ENCODE results near the gene SEC24C.
"Not testable (repeated sequence)": the region's sequence is repeated elsewhere in the genome, so short reads cannot be mapped to it uniquely, and the experiment has no call there.

SEC24C gene, protein sequence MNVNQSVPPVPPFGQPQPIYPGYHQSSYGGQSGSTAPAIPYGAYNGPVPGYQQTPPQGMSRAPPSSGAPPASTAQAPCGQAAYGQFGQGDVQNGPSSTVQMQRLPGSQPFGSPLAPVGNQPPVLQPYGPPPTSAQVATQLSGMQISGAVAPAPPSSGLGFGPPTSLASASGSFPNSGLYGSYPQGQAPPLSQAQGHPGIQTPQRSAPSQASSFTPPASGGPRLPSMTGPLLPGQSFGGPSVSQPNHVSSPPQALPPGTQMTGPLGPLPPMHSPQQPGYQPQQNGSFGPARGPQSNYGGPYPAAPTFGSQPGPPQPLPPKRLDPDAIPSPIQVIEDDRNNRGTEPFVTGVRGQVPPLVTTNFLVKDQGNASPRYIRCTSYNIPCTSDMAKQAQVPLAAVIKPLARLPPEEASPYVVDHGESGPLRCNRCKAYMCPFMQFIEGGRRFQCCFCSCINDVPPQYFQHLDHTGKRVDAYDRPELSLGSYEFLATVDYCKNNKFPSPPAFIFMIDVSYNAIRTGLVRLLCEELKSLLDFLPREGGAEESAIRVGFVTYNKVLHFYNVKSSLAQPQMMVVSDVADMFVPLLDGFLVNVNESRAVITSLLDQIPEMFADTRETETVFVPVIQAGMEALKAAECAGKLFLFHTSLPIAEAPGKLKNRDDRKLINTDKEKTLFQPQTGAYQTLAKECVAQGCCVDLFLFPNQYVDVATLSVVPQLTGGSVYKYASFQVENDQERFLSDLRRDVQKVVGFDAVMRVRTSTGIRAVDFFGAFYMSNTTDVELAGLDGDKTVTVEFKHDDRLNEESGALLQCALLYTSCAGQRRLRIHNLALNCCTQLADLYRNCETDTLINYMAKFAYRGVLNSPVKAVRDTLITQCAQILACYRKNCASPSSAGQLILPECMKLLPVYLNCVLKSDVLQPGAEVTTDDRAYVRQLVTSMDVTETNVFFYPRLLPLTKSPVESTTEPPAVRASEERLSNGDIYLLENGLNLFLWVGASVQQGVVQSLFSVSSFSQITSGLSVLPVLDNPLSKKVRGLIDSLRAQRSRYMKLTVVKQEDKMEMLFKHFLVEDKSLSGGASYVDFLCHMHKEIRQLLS

GRCh38 chr10:73743905-73744663 lies at the start of gene SEC24C:
SEC24C (plus strand) TSS chr10:73744372; CDS start chr10:73746833, 2,461 bp downstream.
- DNase-seq (ENCODE audit: low read depth in 2 of 2): peak; percentile 85 to 92

DNA sequence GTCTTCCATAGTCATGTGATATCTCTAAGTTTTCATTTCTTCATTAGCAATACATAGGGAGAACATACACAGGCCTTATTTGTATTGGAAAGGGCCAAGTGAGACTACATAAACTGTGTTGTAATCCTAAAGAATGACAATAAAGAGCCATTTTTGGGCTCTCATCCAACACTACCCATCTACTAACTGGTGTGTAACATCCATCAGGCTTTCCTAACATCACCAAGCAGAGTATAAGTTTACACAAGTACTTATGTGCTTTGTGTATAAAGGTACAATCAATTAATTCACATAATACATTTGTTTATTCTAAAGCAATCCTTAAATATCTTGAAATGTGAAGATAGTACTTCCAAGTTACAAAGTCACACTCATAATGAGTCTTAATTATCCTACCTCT lies 48.9 kb upstream of the SEC24C start:
- not testable (repeated sequence) for DNase-seq (ENCODE audit: low read depth in 2 of 2)

- DNase-seq (ENCODE audit: low read depth in 2 of 2): not testable (repeated sequence)
Observed at GRCh38 chr10:73697675-73698159, 46.5 kb upstream of the SEC24C start, which contains the start of gene AGAP5. AGAP5 (minus strand) TSS chr10:73698109; CDS start chr10:73697755, 354 bp downstream.

DNA sequence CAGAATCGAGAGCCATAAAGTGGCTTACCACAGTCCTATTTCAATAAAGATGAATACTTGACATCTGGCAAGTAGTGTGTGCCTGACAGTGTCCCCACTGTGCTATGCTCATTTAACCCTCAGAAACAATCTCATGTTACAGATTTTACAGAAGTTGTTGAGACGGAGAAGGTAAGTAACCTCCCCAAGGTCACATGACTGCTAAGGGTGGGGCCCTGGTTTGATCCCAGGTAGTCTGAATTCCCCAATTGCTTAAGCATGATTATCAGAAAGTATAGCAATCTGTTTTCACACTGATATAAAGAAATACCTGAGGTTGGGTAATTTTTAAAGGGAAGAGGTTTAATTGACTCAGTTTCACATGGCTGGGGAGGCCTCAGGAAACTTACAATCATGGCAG lies 45.4 kb upstream of the SEC24C start:
- not testable (repeated sequence) for DNase-seq (ENCODE audit: low read depth in 2 of 2)

GRCh38 chr10:73703924-73704323 lies 40.2 kb upstream of the SEC24C start:
- not testable (repeated sequence) for DNase-seq (ENCODE audit: low read depth in 2 of 2)

DNA sequence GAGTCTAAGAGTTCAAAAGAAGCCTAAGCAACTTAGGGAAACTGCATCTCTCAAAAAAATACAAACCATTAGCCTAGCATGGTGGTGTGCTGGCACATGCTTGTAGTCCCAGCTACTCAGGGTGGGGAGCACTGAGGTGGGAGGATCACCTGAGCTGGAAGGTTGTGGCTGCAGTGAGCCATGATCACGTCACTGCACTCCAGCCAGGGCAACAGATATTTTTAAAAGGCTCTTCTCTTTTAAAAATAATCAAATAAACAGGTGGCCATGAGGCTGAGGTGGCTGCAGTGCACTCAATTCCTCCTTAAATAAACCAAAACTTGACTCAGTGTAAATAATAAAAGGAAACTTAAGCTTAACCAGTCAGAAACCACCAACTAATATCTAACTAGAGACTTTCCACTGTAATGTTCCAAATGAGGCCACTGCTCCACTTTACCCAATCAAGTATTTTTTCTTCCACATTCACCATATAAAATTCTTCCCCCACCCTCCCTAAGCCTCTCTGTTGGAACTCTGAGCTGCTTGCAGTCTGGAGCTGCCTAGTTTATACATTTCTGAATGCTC lies 38.6 kb upstream of the SEC24C start:
- not testable (repeated sequence) for DNase-seq (ENCODE audit: low read depth in 2 of 2)

- not testable (repeated sequence) for DNase-seq (ENCODE audit: low read depth in 2 of 2)
Observed at GRCh38 chr10:73706488-73706887, 37.7 kb upstream of the SEC24C start.

DNA sequence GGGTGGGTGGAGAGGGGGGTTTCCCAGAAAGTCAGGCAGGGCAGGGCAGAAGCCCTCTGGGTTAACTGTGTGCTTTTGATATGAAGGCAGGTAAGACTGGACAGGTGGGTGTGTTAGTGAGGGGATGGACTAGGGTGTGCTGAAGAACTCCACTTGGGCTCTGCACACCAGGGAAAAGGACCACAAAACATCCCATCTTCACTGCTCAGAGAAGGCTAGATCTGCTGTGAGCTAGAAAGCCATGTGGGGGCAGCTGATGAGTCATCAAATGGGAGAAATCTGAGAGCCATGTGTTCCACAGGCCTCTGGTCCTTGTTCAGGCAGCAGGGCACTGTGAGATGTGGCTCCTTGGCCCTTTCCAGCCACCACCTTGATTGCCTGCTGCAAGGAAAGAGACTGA lies 36.5 kb upstream of the SEC24C start:
- DNase-seq (ENCODE audit: low read depth in 2 of 2): not testable (repeated sequence)

GRCh38 chr10:73708122-73708521 lies 36.0 kb upstream of the SEC24C start:
- DNase-seq (ENCODE audit: low read depth in 2 of 2): not testable (repeated sequence)

GRCh38 chr10:73711683-73712082 lies 32.5 kb upstream of the SEC24C start:
- DNase-seq (ENCODE audit: low read depth in 2 of 2): not testable (repeated sequence)

- DNase-seq (ENCODE audit: low read depth in 2 of 2): not testable (repeated sequence)
Observed at GRCh38 chr10:73713912-73714311, 30.3 kb upstream of the SEC24C start.

GRCh38 chr10:73714483-73714882 lies 29.7 kb upstream of the SEC24C start:
- not testable (repeated sequence) for DNase-seq (ENCODE audit: low read depth in 2 of 2)

DNA sequence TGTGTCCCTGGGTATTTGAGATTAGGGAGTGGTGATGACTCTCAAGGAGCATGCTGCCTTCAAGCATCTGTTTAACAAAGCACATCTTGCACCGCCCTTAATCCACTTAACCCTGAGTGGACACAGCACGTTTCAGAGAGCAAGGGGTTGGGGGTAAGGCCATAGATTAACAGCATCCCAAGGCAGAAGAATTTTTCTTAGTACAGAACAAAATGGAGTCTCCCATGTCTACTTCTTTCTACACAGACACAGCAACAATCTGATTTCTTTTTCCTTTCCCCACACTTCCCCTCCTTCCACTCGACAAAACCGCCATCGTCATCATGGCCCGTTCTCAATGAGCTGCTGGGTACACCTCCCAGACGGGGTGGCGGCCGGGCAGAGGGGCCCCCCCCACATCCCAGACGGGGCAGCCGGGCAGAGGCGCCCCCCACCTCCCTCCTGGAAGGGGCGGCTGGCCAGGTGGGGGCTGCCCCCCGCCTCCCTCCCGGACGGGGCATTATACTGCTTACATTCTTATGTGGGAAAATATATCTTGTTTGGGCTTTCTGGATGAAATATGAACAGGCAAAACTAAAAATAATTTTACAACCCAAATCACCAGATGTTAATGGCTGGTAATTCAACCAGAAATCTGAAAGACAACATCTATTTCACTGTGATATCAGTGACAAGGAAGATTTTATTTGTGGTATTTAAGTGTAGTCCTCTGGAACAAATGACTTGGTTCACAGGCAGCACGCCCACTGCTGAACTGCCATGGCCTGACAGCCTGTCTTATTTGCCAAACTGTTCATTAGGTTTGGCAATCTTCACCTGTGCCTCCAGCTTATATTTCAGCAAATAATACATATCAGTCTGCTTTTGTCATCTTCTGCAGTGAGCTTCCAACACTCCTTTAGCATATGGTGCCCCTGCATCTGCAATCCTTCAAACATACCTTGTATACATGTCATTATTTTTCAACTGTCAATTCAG lies 28.7 kb upstream of the SEC24C start:
- not testable (repeated sequence) for DNase-seq (ENCODE audit: low read depth in 2 of 2)

DNA sequence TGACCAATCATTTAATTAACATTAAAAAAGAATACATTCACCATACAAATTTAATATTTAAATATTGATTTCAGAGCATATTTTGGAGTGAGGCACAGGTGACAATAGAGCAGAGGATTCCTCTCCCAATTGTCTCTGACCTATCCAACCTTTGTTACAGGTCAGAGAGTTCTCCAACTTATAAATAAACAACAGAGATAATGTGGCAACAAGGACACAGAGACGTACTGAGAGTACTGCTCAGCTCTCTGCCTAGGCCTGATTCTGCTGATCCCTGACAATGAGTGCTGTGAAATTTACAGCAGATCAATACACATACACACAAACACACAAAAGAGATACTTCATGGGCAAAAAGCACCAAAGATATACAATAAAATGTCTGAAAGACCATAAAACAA lies 27.9 kb upstream of the SEC24C start:
- DNase-seq (ENCODE audit: low read depth in 2 of 2): no peak

GRCh38 chr10:73717556-73717955 lies 26.6 kb upstream of the SEC24C start:
- DNase-seq (ENCODE audit: low read depth in 2 of 2): no peak

GRCh38 chr10:73720561-73720960 lies 23.6 kb upstream of the SEC24C start:
- DNase-seq (ENCODE audit: low read depth in 2 of 2): not testable (repeated sequence)

- no peak for DNase-seq (ENCODE audit: low read depth in 2 of 2)
Observed at GRCh38 chr10:73723516-73723915, 20.7 kb upstream of the SEC24C start.

DNA sequence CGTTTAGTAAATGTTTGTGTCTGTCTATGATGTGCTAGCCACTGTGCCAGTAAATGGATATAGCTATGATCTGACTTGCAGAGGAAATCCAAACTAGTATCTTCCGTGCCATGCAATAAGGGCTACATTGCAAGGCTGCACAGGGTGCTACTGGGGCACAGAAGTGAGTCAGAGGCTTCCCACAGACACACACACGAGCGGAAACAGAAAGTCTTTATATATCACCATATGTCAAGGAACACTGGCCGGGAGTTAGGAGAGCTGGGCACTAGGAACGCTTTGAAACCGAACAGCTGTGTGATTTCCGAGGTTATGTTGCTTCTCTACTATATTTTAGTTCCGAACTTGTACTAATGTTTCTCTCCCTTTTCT lies 14.4 kb upstream of the SEC24C start:
- peak in 1 of 2 donors; percentile 30 for DNase-seq (ENCODE audit: low read depth in 2 of 2)

GRCh38 chr10:73730153-73730906 lies 13.8 kb upstream of the SEC24C start:
- DNase-seq (ENCODE audit: low read depth in 2 of 2): peak; percentile 78 to 82

All from activated CD8-positive, alpha-beta memory T cell treated with anti-CD3 and anti-CD28 coated beads for 4 hours (primary cell).